Activated CD4-positive, alpha-beta T cell treated with anti-CD3 and anti-CD28 coated beads for 36 hours (primary cell): ENCODE data around the gene ACTN1. TPM values are rescaled to one million over a fixed set of nuclear protein-coding genes. Genes with fewer than 3 reads are reported as not detected.
A peak's percentile ranks its signal among the peaks of the same experiment; 100 is the strongest.

ENCODE experiments used
- ATAC-seq: fragments of 200-7000 bp; cut with Tn5 transposase; one replicate; pipeline ENCODE4 v1.10.0; 2021; ENCODE audit warnings: mild to moderate bottlenecking, moderate library complexity
- CTCF ChIA-PET: fragments of 350-600 bp; sonication (Branson Sonifier 250); formaldehyde crosslinking; loops from one replicate; lab custom pipeline; 2021; ENCODE audit warnings: antibody characterized with exemption; lab: Charles Lee
- POLR2A ChIA-PET: fragments of 350-600 bp; sonication (Branson Sonifier 250); formaldehyde crosslinking; loops from one replicate; lab custom pipeline; 2021; ENCODE audit warnings: antibody characterized with exemption, inconsistent platforms; lab: Charles Lee
- DNase-seq: peaks from one replicate; pipeline ENCODE4 v3.0.0-alpha.2; 2020
- H3K27ac Mint-ChIP-seq: one replicate; pipeline ENCODE4 v1.8.0; 2021; ENCODE audit warnings: mixed read lengths
- H3K27me3 Mint-ChIP-seq: one replicate; pipeline ENCODE4 v1.8.0; 2021; ENCODE audit warnings: mixed read lengths
- H3K36me3 Mint-ChIP-seq: one replicate; pipeline ENCODE4 v1.8.0; 2021; ENCODE audit warnings: low read depth, mixed read lengths
- H3K4me1 Mint-ChIP-seq: one replicate; pipeline ENCODE4 v1.8.0; 2021; ENCODE audit warnings: mixed read lengths
- H3K4me3 Mint-ChIP-seq: one replicate; pipeline ENCODE4 v1.8.0; 2021; ENCODE audit warnings: mild to moderate bottlenecking, moderate library complexity, mixed read lengths
- H3K9me3 Mint-ChIP-seq: one replicate; pipeline ENCODE4 v1.8.0; 2021; ENCODE audit warnings: low read depth, mixed read lengths
- intact Hi-C, 2 experiments: fragments of 100-400 bp; cut with DNase I in 1 of 2; cut with micrococcal nuclease in 1 of 2; formaldehyde crosslinking; loops; one replicate each; pipeline versions ENCODE4 v1.14.2 to v1.15.1; 2022 to 2024; cut with DNase I, micrococcal nuclease
- total RNA-seq, 2 experiments: library from RNA; stranded (reverse); gene quantifications; one replicate each; pipeline ENCODE4 v1.2.3, GENCODE V29; 2021

The ACTN1 gene
- total RNA-seq, 2 experiments from 2014 or later: 92.8 to 146 TPM

GRCh38 chr14:68935761-68936214 lies 43.3 kb downstream of the ACTN1 start:
- ChIA-PET POLR2A (no interaction called here), CTCF (interaction anchor here (0.8 to 1.7 kb wide), 3 partner anchors 10 to 35 kb away, joined by 4 to 6 read pairs (median 4); no protein-coding TSS in a partner anchor)
- H3K4me1 Mint-ChIP-seq: peaks cover 81% of the 10 kb centered on the region
- no peaks in the 10 kb centered on the region for H3K9me3 Mint-ChIP-seq
- H3K27ac Mint-ChIP-seq: peak overlapping the region; percentile 48
- H3K36me3 Mint-ChIP-seq: peaks cover 5% of the 10 kb centered on the region
- ATAC-seq: no peak
- no peaks in the 10 kb centered on the region for H3K27me3 Mint-ChIP-seq
- intact Hi-C loops: loop anchor here in 1 of 2 experiments (5.0 kb wide), 1 partner anchor 42 kb away; the partner anchor contains the start of gene ACTN1
- no peak for DNase-seq
- no peak overlapping the region for H3K4me3 Mint-ChIP-seq

- ChIA-PET CTCF (no interaction called here), POLR2A (no interaction called here)
- no peak overlapping the region for H3K27ac Mint-ChIP-seq
- H3K4me1 Mint-ChIP-seq: peaks cover 77% of the 10 kb centered on the region
- no peak overlapping the region for H3K4me3 Mint-ChIP-seq
- no peak for ATAC-seq
- intact Hi-C loops: no loop called here
- H3K27me3 Mint-ChIP-seq: no peaks in the 10 kb centered on the region
- no peak for DNase-seq
- H3K36me3 Mint-ChIP-seq: peaks cover 5% of the 10 kb centered on the region
- H3K9me3 Mint-ChIP-seq: no peaks in the 10 kb centered on the region
These were observed 45.0 kb downstream of the ACTN1 start for GRCh38 chr14:68934066-68934465.

- Mint-ChIP-seq H3K9me3 (no peaks in the 10 kb centered on the region), H3K27me3 (no peaks in the 10 kb centered on the region), H3K36me3 (peaks cover 5% of the 10 kb centered on the region), H3K4me3 (no peak overlapping the region), H3K4me1 (peaks cover 76% of the 10 kb centered on the region), H3K27ac (no peak overlapping the region)
- no peak for ATAC-seq
- intact Hi-C loops: no loop called here
- ChIA-PET POLR2A (no interaction called here), CTCF (interaction anchor here (0.6 to 1.6 kb wide), 3 partner anchors 22 to 761 kb away, joined by 3 to 4 read pairs (median 3); no protein-coding TSS in a partner anchor)
- no peak for DNase-seq
These were observed 46.4 kb downstream of the ACTN1 start for GRCh38 chr14:68932686-68933085.

GRCh38 chr14:68932231-68932630 lies 46.9 kb downstream of the ACTN1 start:
- H3K4me1 Mint-ChIP-seq: peaks cover 74% of the 10 kb centered on the region
- DNase-seq: no peak
- H3K9me3 Mint-ChIP-seq: no peaks in the 10 kb centered on the region
- no peak for ATAC-seq
- H3K36me3 Mint-ChIP-seq: peaks cover 5% of the 10 kb centered on the region
- intact Hi-C loops: no loop called here
- ChIA-PET POLR2A (no interaction called here), CTCF (interaction anchor here (0.6 to 1.6 kb wide), 4 partner anchors 23 to 762 kb away, joined by 3 to 4 read pairs (median 3); no protein-coding TSS in a partner anchor)
- H3K4me3 Mint-ChIP-seq: no peak overlapping the region
- no peak overlapping the region for H3K27ac Mint-ChIP-seq
- no peaks in the 10 kb centered on the region for H3K27me3 Mint-ChIP-seq

- Mint-ChIP-seq H3K4me1 (peaks cover 68% of the 10 kb centered on the region), H3K4me3 (no peak overlapping the region), H3K36me3 (peaks cover 7% of the 10 kb centered on the region), H3K9me3 (peaks cover 2% of the 10 kb centered on the region), H3K27me3 (no peaks in the 10 kb centered on the region), H3K27ac (peak overlapping the region; percentile 48)
- ATAC-seq: no peak
- intact Hi-C loops: no loop called here
- POLR2A ChIA-PET: no interaction called here
- DNase-seq: no peak
- CTCF ChIA-PET: interaction anchor here (0.6 to 1.6 kb wide), 3 partner anchors 12 to 168 kb away, joined by 3 to 5 read pairs (median 3); no protein-coding TSS in a partner anchor
These were observed 47.5 kb downstream of the ACTN1 start for GRCh38 chr14:68931474-68932051.

DNA sequence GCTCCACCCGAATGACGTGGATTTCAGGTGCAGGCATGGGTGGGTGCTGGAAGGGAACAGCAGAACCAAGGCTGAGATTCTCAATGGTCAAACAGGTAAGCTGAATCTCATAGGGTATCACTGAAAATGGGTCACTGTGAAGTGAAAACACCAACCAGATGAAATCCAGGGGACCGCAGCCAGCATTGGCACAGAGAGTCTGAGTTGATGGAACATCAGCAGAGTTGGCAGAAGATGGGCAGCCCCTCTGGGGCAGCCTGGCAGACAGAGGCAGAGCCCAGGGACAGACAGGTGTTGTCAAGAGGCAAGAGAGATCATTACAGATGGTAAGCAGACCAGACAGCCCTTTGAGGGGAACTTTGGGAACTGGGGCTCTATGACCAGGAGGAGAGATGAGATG lies 48.0 kb downstream of the ACTN1 start:
- Mint-ChIP-seq H3K4me3 (no peak overlapping the region), H3K4me1 (peaks cover 63% of the 10 kb centered on the region), H3K27ac (no peak overlapping the region), H3K36me3 (peaks cover 9% of the 10 kb centered on the region), H3K9me3 (peaks cover 4% of the 10 kb centered on the region), H3K27me3 (no peaks in the 10 kb centered on the region)
- ATAC-seq (no peak), DNase-seq (no peak)
- ChIA-PET POLR2A (no interaction called here), CTCF (interaction anchor here (0.7 to 1.3 kb wide), 2 partner anchors 11 to 198 kb away, joined by 3 to 5 read pairs; no protein-coding TSS in a partner anchor)
- intact Hi-C loops: no loop called here

DNA sequence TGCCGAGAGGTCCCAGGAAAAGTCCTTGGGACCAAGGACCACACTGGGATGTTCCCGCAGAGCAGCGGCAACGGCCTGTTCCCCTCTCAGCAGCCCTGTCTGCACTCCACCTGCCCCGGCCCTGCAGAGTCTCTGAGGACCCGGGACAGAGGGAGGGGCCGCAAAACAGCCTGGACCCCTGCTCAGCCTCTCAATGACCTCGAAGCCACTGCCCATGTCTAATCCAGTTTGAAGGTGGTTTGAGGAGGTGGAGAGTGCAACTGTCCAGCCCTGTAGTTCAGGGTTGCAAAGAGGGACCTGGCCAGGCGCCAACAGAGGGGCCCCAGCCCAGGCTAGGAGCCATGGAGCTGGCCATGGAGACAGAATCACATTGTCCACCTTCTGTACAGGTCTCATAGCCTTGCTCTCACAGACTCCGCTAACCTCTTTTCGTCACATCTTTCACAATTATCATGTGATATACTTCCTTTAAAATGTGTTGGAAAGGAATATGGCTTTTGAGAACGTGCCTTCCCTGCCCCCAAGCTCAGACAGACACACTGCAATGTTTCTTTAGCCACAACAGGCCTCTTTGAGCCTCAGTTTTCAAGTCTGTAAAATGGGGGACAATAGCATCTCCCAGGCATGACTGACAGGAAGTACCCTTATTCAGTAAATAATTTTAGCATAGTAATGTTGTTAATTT lies 49.3 kb downstream of the ACTN1 start:
- Mint-ChIP-seq H3K27ac (no peak overlapping the region), H3K4me3 (no peak overlapping the region), H3K27me3 (no peaks in the 10 kb centered on the region), H3K9me3 (peaks cover 12% of the 10 kb centered on the region), H3K36me3 (peaks cover 21% of the 10 kb centered on the region), H3K4me1 (peaks cover 54% of the 10 kb centered on the region)
- intact Hi-C loops: no loop called here
- ATAC-seq (no peak), DNase-seq (no peak)
- ChIA-PET CTCF (interaction anchor here (1.4 kb wide), 1 partner anchor 16 kb away, joined by 9 read pairs; no protein-coding TSS in a partner anchor), POLR2A (no interaction called here)

DNA sequence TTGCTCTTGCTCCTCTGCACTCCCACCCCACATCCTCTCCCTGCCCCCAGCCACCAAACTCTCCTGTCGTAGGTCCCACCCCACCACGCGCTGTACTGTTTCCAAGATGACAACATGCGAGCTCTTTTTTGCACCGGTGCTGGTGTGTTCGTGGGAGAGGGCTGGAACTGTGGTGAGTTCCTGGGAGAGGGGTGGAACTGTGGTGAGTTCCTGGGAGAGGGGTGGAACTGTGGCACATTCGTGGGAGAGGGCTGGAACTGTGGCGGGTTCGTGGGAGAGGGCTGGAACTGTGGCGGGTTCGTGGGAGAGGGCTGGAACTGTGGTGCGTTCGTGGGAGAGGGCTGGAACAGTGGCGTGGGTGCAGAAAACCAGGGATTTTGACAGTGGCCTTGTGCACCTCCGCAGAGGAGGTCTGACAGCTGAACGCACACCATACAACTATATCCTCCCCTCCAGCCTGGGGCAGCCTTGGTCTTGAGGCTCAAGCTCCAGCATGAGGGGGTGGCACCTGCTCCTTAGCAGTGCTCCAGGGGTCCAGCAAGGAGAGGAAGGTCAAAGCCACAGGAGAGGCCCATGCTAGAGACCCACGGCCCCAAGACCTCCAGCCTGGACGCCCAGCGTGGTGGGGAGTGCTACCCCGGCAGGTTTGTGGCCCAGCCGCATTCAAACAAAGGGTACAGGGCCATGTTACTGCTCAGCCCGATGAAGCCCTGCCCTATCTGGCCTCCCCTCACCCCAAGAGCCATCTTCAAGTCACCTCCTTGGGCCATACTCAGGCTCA lies 50.1 kb downstream of the ACTN1 start:
- peak; percentile 30 for DNase-seq
- ChIA-PET POLR2A (interaction anchor here (0.5 to 1.2 kb wide), 3 partner anchors 10 to 111 kb away, joined by 3 read pairs; no protein-coding TSS in a partner anchor), CTCF (interaction anchor here (1.4 kb wide), 1 partner anchor 15 kb away, joined by 9 read pairs; no protein-coding TSS in a partner anchor)
- H3K36me3 Mint-ChIP-seq: peaks cover 25% of the 10 kb centered on the region
- H3K27ac Mint-ChIP-seq: peak overlapping the region; percentile 82
- peak overlapping the region; percentile 24 for H3K4me3 Mint-ChIP-seq
- intact Hi-C loops: no loop called here
- peaks cover 12% of the 10 kb centered on the region for H3K9me3 Mint-ChIP-seq
- no peaks in the 10 kb centered on the region for H3K27me3 Mint-ChIP-seq
- H3K4me1 Mint-ChIP-seq: peaks cover 53% of the 10 kb centered on the region
- ATAC-seq: no peak

GRCh38 chr14:68927956-68928675 lies 51.0 kb downstream of the ACTN1 start:
- peak overlapping the region; percentile 82 for H3K27ac Mint-ChIP-seq
- peaks cover 30% of the 10 kb centered on the region for H3K36me3 Mint-ChIP-seq
- H3K9me3 Mint-ChIP-seq: peaks cover 12% of the 10 kb centered on the region
- ChIA-PET POLR2A (interaction anchor here (0.5 to 1.2 kb wide), 3 partner anchors 11 to 110 kb away, joined by 3 read pairs; no protein-coding TSS in a partner anchor), CTCF (interaction anchor here (0.7 to 1.5 kb wide), 4 partner anchors 15 to 466 kb away, joined by 3 to 9 read pairs (median 4); no protein-coding TSS in a partner anchor)
- intact Hi-C loops: no loop called here
- ATAC-seq: peak; percentile 42
- peak; percentile 33 for DNase-seq
- peaks cover 53% of the 10 kb centered on the region for H3K4me1 Mint-ChIP-seq
- peak overlapping the region; percentile 24 for H3K4me3 Mint-ChIP-seq
- H3K27me3 Mint-ChIP-seq: no peaks in the 10 kb centered on the region

GRCh38 chr14:68927089-68927488 lies 52.0 kb downstream of the ACTN1 start:
- Mint-ChIP-seq H3K27me3 (no peaks in the 10 kb centered on the region), H3K27ac (no peak overlapping the region), H3K36me3 (peaks cover 32% of the 10 kb centered on the region), H3K4me1 (peaks cover 53% of the 10 kb centered on the region), H3K9me3 (peaks cover 12% of the 10 kb centered on the region), H3K4me3 (no peak overlapping the region)
- DNase-seq (no peak), ATAC-seq (no peak)
- ChIA-PET POLR2A (interaction anchor here (0.6 to 1.0 kb wide), 2 partner anchors 51 to 902 kb away, joined by 3 read pairs; no protein-coding TSS in a partner anchor), CTCF (interaction anchor here (0.7 to 2.1 kb wide), 10 partner anchors 12 to 1147 kb away, joined by 3 to 13 read pairs (median 4); no protein-coding TSS in a partner anchor)
- intact Hi-C loops: no loop called here
